ENCODE data around the gene EFEMP1. TPM values are rescaled to one million over a fixed set of nuclear protein-coding genes. Genes with fewer than 3 reads are reported as not detected.
"Not testable (repeated sequence)": the region's sequence is repeated elsewhere in the genome, so short reads cannot be mapped to it uniquely, and the experiment has no call there.

EFEMP1 gene
- polyA plus RNA-seq, 1 of the 3 experiments (the other 2 are of a cell fraction): 1,015 TPM

GRCh38 chr2:55838653-55839052, 84.9 kb downstream of the EFEMP1 start:
- no peak overlapping the region for H3K4me2 ChIP-seq
- no peaks in the 10 kb centered on the region for H3K9me2 ChIP-seq
- H4K20me1 ChIP-seq (ENCODE audit: insufficient read depth): no peaks in the 10 kb centered on the region
- 81% methylated on average over 1 of the region's 1 CpG for WGBS (ENCODE audit: low lambda C conversion rate)
- no peak overlapping the region for H3K27ac ChIP-seq (ENCODE audit: low read depth in 2 of 2, low read length in 1 of 2)
- peaks cover 8% of the 10 kb centered on the region for H3F3A ChIP-seq (replicated peaks; ENCODE audit: insufficient read depth)
- no peak for DNase-seq
- H3K27me3 ChIP-seq (ENCODE audit: insufficient read depth): no peaks in the 10 kb centered on the region
- TF ChIP-seq USF2 (IDR thresholded peaks at IDR 0.05; ENCODE audit: borderline replicate concordance, low read depth, low read length): no peak
- TF ChIP-seq NRF1 (IDR thresholded peaks at IDR 0.05; ENCODE audit: low read depth, low read length): no peak
- TF ChIP-seq EP300 (IDR thresholded peaks at IDR 0.05; ENCODE audit: borderline replicate concordance in 1 of 2, low read depth in 1 of 2, low read length in 1 of 2): no peak
- no peak for TF ChIP-seq FOSL2 (IDR thresholded peaks at IDR 0.05; ENCODE audit: borderline replicate concordance, low read depth)
- TF ChIP-seq RCOR1 (IDR thresholded peaks at IDR 0.05; ENCODE audit: low read length): no peak
- no peak for TF ChIP-seq ZBTB33 (IDR thresholded peaks at IDR 0.05; ENCODE audit: borderline replicate concordance, low read depth)
- no peak for TF ChIP-seq POLR2AphosphoS5 (IDR thresholded peaks at IDR 0.05; ENCODE audit: low read depth, low read length)
- no peak for TF ChIP-seq RXRA (IDR thresholded peaks at IDR 0.05; ENCODE audit: borderline replicate concordance, low read depth)
- no peak for TF ChIP-seq USF1 (IDR thresholded peaks at IDR 0.05; ENCODE audit: borderline replicate concordance, low read depth)
- TF ChIP-seq MAX (IDR thresholded peaks at IDR 0.05; ENCODE audit: low read depth): no peak
- no peak for TF ChIP-seq GABPA (IDR thresholded peaks at IDR 0.05; ENCODE audit: low read depth)
- no peak for TF ChIP-seq GATA2 (CRISPR knock-in tag; IDR thresholded peaks at IDR 0.05)
- no peak for TF ChIP-seq FOXJ3 (CRISPR knock-in tag; IDR thresholded peaks at IDR 0.05)
- TF ChIP-seq EZH2phosphoT487 (IDR thresholded peaks at IDR 0.05; ENCODE audit: borderline replicate concordance, low read depth): no peak
- TF ChIP-seq TCF12 (IDR thresholded peaks at IDR 0.05): no peak
- TF ChIP-seq CHD2 (IDR thresholded peaks at IDR 0.05; ENCODE audit: low read length, partially characterized antibody): no peak
- no peak for TF ChIP-seq REST (IDR thresholded peaks at IDR 0.05; ENCODE audit: low read depth, low read length)
- no peaks in the 10 kb centered on the region for H3K36me3 ChIP-seq (replicated peaks in 1 of 2; ENCODE audit: control insufficient read depth in 1 of 2, insufficient read depth in 2 of 2, low read length in 1 of 2)
- 0 out of 4 replicates have a peak, but pooled peaks cover 0 to 4% of the 10 kb centered on the region in 2 experiments for H3K4me1 ChIP-seq (ENCODE audit: control insufficient read depth in 1 of 2, insufficient read depth in 2 of 2, low read depth in 1 of 2, low read length in 1 of 2)
- H3K9me3 ChIP-seq: no peaks in the 10 kb centered on the region
- no peak overlapping the region for H3K4me3 ChIP-seq (ENCODE audit: low read depth in 2 of 2, low read length in 1 of 2)
- ChIA-PET CTCF (no interaction called here), POLR2A (no interaction called here)
- no peaks in the 10 kb centered on the region for H3K79me2 ChIP-seq (ENCODE audit: insufficient read depth)
- no peak overlapping the region for H3K9ac ChIP-seq
- H2AFZ ChIP-seq (ENCODE audit: low read depth): no peak overlapping the region

GRCh38 chr2:55838117-55838516, 85.5 kb downstream of the EFEMP1 start:
- H3K4me2 ChIP-seq; H3K79me2 ChIP-seq (ENCODE audit: insufficient read depth); H3F3A ChIP-seq (replicated peaks; ENCODE audit: insufficient read depth); H2AFZ ChIP-seq (ENCODE audit: low read depth); H3K27ac ChIP-seq (ENCODE audit: low read depth in 2 of 2, low read length in 1 of 2); H3K9me2 ChIP-seq; H3K36me3 ChIP-seq (replicated peaks in 1 of 2; ENCODE audit: control insufficient read depth in 1 of 2, insufficient read depth in 2 of 2, low read length in 1 of 2); H3K27me3 ChIP-seq (ENCODE audit: insufficient read depth); H3K9ac ChIP-seq; H3K9me3 ChIP-seq; H4K20me1 ChIP-seq (ENCODE audit: insufficient read depth); POLR2A ChIA-PET; H3K4me3 ChIP-seq (ENCODE audit: low read depth in 2 of 2, low read length in 1 of 2); DNase-seq; H3K4me1 ChIP-seq (ENCODE audit: control insufficient read depth in 1 of 2, insufficient read depth in 2 of 2, low read depth in 1 of 2, low read length in 1 of 2): not testable (repeated sequence)
- WGBS (ENCODE audit: low lambda C conversion rate): 55% methylated on average over 1 of the region's 1 CpG
- CTCF ChIA-PET: interaction anchor here (1.2 kb wide), 1 partner anchor 11 kb away, joined by 3 read pairs; no protein-coding TSS in a partner anchor

All from SK-N-SH (cell line).